Choroid plexus epithelial cell (primary cell): ENCODE results near the gene TOR1A.

Experiments used
- DNase-seq: peaks from one replicate; pipeline ENCODE4 v3.0.0-alpha.2; 2010; ENCODE audit warnings: low read depth
- H3K4me3 ChIP-seq: 2 replicates; pipeline ENCODE4 v1.5.1; 2011; ENCODE audit warnings: low read depth, mild to moderate bottlenecking, control low read depth, low read length, moderate library complexity
- TF ChIP-seq, protein P1 (sequence below): conservative IDR thresholded peaks from 2 replicates; pipeline ENCODE4 v1.5.1; 2011; ENCODE audit warnings: low read depth, mild to moderate bottlenecking, control low read depth, inconsistent platforms, low read length, moderate library complexity

Gene TOR1A

GRCh38 chr9:129816501-129817435, 7.2 kb downstream of the TOR1A start:
- TF ChIP-seq, protein P1, sequence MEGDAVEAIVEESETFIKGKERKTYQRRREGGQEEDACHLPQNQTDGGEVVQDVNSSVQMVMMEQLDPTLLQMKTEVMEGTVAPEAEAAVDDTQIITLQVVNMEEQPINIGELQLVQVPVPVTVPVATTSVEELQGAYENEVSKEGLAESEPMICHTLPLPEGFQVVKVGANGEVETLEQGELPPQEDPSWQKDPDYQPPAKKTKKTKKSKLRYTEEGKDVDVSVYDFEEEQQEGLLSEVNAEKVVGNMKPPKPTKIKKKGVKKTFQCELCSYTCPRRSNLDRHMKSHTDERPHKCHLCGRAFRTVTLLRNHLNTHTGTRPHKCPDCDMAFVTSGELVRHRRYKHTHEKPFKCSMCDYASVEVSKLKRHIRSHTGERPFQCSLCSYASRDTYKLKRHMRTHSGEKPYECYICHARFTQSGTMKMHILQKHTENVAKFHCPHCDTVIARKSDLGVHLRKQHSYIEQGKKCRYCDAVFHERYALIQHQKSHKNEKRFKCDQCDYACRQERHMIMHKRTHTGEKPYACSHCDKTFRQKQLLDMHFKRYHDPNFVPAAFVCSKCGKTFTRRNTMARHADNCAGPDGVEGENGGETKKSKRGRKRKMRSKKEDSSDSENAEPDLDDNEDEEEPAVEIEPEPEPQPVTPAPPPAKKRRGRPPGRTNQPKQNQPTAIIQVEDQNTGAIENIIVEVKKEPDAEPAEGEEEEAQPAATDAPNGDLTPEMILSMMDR, result no peak
- no peak overlapping the region for H3K4me3 ChIP-seq
- no peak for DNase-seq

GRCh38 chr9:129815278-129815677, 8.7 kb downstream of the TOR1A start:
- TF ChIP-seq, protein P1, result no peak
- DNase-seq, result no peak
- no peak overlapping the region for H3K4me3 ChIP-seq

DNA sequence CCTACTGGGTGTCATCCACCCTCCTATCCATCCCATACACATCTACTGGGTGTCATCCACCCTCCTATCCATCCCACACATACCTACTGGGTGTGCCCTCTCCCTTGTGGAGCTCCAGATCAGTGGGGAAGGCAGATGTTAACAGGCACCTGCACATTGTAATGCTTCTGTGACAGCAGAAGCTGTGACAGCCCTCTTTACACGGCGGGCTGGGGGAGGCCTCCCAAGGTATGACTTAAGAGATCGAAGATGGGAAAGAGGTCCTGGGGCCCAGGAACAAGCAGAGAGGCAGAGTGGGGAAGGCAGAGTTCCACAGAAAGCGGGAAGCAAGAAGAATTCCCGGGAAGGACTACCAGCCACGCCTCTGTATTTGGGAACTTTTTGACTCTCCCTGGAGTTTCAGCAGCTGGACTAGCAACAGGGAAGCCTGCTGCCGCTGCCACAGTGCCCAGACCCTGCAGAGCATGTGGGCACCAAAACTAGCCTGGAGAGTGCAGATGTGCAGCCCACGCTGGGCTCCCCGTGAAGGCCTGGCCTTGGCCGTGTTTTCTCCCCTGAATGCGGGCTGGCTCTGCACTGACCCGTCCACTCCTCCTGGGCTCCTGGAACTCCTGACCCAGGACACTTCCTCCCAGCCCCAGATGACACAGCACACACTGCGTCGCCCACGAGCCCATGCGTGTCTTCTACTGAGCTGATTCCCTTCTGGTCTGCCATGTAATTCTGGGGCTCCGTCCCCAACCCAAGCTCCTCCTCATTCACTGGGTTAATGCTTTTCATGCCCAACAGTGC, 9.3 kb downstream of the TOR1A start:
- H3K4me3 ChIP-seq, result no peak overlapping the region
- DNase-seq, result no peak
- TF ChIP-seq, protein P1, result no peak

DNA sequence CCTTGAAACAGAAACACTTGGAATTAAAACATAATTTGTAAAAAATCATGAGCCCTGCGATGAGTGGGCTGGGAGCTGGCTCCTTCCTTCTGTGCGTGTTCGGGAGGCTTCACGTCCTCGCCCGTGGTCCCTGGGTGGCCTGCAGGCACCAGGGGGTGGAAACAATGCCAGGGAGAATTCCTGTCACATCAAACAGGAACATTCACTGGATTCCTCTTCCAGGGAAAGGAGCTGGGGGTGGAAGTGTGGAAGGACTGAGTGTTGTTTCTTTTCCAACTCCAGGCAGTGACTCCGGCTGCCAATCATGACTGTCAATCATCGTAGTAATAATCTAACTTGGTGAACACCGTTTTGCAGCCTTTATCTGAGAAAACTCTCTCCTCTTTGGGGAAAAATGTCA, 10.3 kb downstream of the TOR1A start:
- H3K4me3 ChIP-seq, result no peak overlapping the region
- TF ChIP-seq, protein P1, result no peak
- no peak for DNase-seq

DNA sequence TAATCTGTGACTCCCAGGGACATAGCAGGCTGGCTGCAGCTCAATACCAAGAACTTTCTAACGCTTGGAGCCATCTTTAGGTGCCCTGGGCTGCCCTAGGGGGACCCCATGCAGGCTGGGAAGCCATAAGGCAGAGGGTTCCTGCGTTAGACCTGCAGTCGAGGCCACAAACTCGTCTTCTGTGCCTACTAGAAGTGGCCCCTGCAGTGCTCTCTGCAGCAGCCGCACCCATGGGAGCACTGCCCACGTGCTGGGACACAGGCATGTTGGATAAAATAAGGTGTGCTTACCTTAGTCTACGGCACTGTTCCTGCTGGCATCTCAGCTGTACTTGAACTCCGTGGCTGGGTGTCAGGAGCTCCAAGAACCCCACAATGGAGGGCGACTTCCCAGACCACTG, 11.6 kb downstream of the TOR1A start:
- DNase-seq, result no peak
- no peak overlapping the region for H3K4me3 ChIP-seq
- TF ChIP-seq, protein P1, result no peak

DNA sequence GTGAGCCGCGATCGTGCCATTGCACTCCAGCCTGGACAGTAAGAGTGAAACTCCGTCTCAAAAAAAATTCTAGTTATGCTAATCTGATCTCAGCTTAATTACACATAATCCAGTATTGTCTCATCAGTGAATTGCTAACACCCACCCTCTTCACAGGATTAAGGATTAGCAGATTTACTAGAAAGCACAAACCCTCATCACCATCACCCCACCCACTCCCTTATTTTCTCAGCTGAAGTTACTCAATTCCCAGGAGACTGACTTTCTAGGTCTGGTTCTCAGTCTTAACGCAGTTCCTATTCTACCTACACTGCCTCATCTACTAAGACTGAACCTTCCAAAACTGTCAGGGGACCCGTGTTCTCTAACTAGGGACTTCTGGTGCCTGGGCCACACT, 12.0 kb downstream of the TOR1A start:
- H3K4me3 ChIP-seq, result no peak overlapping the region
- peak; percentile 27 for DNase-seq
- TF ChIP-seq, protein P1, result no peak

GRCh38 chr9:129810788-129811187, 13.1 kb downstream of the TOR1A start:
- DNase-seq, result no peak
- TF ChIP-seq, protein P1, result no peak
- H3K4me3 ChIP-seq, result no peak overlapping the region
